ENCODE results near the gene FAR1. TPM values are rescaled to one million over a fixed set of nuclear protein-coding genes. Genes with fewer than 3 reads are reported as not detected.

FAR1 gene
- total RNA-seq, 1 donor from 2014 or later = 69.0 TPM

GRCh38 chr11:13692172-13692571 is 23.7 kb downstream of the FAR1 start:
- Mint-ChIP-seq H3K27me3 (no peaks in the 10 kb centered on the region), H3K27ac (no peak overlapping the region), H3K9me3 (peaks cover 10% of the 10 kb centered on the region), H3K4me3 (no peak overlapping the region), H3K4me1 (ENCODE audit: unreplicated experiment) (no peaks in the 10 kb centered on the region), H3K36me3 (peaks cover 25% of the 10 kb centered on the region)
- TF ChIP-seq, protein P1, sequence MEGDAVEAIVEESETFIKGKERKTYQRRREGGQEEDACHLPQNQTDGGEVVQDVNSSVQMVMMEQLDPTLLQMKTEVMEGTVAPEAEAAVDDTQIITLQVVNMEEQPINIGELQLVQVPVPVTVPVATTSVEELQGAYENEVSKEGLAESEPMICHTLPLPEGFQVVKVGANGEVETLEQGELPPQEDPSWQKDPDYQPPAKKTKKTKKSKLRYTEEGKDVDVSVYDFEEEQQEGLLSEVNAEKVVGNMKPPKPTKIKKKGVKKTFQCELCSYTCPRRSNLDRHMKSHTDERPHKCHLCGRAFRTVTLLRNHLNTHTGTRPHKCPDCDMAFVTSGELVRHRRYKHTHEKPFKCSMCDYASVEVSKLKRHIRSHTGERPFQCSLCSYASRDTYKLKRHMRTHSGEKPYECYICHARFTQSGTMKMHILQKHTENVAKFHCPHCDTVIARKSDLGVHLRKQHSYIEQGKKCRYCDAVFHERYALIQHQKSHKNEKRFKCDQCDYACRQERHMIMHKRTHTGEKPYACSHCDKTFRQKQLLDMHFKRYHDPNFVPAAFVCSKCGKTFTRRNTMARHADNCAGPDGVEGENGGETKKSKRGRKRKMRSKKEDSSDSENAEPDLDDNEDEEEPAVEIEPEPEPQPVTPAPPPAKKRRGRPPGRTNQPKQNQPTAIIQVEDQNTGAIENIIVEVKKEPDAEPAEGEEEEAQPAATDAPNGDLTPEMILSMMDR (conservative IDR thresholded peaks at IDR 0.05) = no peak
- DNase-seq (ENCODE audit: extremely low spot score, unreplicated experiment) = no peak

DNA sequence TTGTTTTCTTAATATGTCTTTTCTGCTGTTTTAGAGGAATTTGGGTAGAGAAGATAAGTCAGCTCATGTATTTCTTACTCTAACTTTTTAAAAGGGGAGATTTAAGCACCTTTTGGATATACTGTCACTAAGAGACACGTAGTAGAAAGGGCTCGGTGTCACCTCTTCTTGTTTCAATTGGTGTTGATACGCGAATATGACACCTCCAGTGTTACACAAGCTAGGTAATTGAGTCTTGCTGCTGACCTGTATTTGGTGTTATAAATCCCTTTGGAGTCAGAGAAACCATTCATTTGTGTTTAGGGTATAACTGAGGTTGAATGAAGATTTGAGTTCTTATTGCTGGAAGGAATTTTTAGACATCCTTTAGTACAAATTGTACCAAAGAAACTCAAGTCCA is 25.6 kb downstream of the FAR1 start:
- H3K4me3 Mint-ChIP-seq = no peak overlapping the region
- H3K36me3 Mint-ChIP-seq = peaks cover 35% of the 10 kb centered on the region
- TF ChIP-seq, protein P1 (conservative IDR thresholded peaks at IDR 0.05) = no peak
- no peaks in the 10 kb centered on the region for H3K4me1 Mint-ChIP-seq (ENCODE audit: unreplicated experiment)
- H3K9me3 Mint-ChIP-seq = peaks cover 10% of the 10 kb centered on the region
- no peak for DNase-seq (ENCODE audit: extremely low spot score, unreplicated experiment)
- no peaks in the 10 kb centered on the region for H3K27me3 Mint-ChIP-seq
- no peak overlapping the region for H3K27ac Mint-ChIP-seq

DNA sequence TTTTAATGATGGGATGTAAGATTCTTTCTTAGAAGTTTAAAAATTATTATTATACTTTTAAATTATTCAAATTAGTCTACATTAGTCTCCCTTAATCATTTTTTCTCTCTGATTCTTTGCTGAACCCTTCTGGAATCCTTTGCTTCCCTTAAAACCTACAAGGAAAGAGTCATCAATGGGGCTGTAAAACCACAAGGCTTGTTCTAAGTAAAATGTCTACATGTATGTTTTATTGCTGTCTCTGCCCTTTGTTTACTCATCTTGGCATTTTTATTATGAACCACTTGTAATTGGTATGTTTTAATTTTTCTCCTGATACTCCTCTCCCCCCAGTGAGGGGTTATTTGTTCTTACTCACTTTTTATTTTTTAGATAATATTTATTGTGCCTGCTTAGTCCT is 27.4 kb downstream of the FAR1 start:
- no peak for DNase-seq (ENCODE audit: extremely low spot score, unreplicated experiment)
- Mint-ChIP-seq H3K4me3 (no peak overlapping the region), H3K9me3 (peaks cover 4% of the 10 kb centered on the region), H3K27me3 (no peaks in the 10 kb centered on the region), H3K36me3 (peaks cover 27% of the 10 kb centered on the region), H3K27ac (no peak overlapping the region), H3K4me1 (ENCODE audit: unreplicated experiment) (peaks cover 3% of the 10 kb centered on the region)
- TF ChIP-seq, protein P1 (conservative IDR thresholded peaks at IDR 0.05) = no peak

GRCh38 chr11:13697710-13698109 is 29.2 kb downstream of the FAR1 start:
- no peak overlapping the region for H3K4me3 Mint-ChIP-seq
- DNase-seq (ENCODE audit: extremely low spot score, unreplicated experiment) = no peak
- H3K4me1 Mint-ChIP-seq (ENCODE audit: unreplicated experiment) = peaks cover 3% of the 10 kb centered on the region
- TF ChIP-seq, protein P1 (conservative IDR thresholded peaks at IDR 0.05) = no peak
- peaks cover 30% of the 10 kb centered on the region for H3K36me3 Mint-ChIP-seq
- no peak overlapping the region for H3K27ac Mint-ChIP-seq
- no peaks in the 10 kb centered on the region for H3K27me3 Mint-ChIP-seq
- no peaks in the 10 kb centered on the region for H3K9me3 Mint-ChIP-seq

DNA sequence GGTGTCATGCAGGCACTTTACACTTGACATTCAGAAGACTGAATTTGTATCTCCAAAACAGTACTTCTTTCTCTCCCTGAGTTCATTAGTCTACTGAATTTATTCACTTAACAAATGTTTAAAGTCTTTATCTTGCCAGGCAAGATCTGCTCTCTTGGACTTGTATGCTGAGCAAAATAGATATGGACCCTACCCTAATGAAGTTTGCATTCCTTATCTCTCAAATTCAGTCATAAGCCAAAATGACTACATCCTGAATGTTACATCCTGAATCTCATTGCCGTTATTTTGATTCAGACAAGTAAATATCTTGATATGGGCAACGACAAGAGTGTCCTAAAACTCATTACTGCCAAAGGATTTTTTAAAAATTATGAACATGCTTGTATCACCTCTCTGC is 29.7 kb downstream of the FAR1 start:
- TF ChIP-seq, protein P1 (conservative IDR thresholded peaks at IDR 0.05) = no peak
- H3K4me1 Mint-ChIP-seq (ENCODE audit: unreplicated experiment) = peaks cover 3% of the 10 kb centered on the region
- H3K27ac Mint-ChIP-seq = no peak overlapping the region
- no peak overlapping the region for H3K4me3 Mint-ChIP-seq
- no peaks in the 10 kb centered on the region for H3K27me3 Mint-ChIP-seq
- H3K9me3 Mint-ChIP-seq = no peaks in the 10 kb centered on the region
- no peak for DNase-seq (ENCODE audit: extremely low spot score, unreplicated experiment)
- peaks cover 35% of the 10 kb centered on the region for H3K36me3 Mint-ChIP-seq

DNA sequence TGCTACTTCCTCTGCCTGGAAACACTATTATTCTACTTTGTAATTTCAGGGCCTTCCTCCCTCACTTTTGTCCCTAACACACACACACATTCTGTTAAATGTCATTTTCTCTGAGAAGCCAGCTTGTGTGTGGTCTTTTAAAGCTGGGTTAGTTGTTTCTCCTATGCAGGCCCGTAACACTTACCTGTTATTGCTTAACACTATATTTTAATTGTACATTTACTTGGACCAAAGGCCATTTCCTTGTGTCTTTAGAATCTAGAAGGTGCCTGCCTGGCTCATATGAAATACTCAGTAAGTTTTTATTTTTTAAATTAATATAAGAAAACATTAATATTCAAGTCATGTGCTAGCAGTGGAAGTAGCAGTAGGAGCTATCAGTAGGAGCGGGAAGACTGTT is 30.6 kb downstream of the FAR1 start:
- H3K36me3 Mint-ChIP-seq = peaks cover 41% of the 10 kb centered on the region
- TF ChIP-seq, protein P1 (conservative IDR thresholded peaks at IDR 0.05) = no peak

More for the DNA sequence above, 30.6 kb downstream of the FAR1 start:
- Mint-ChIP-seq H3K4me3 (no peak overlapping the region), H3K4me1 (ENCODE audit: unreplicated experiment) (peaks cover 3% of the 10 kb centered on the region), H3K27me3 (no peaks in the 10 kb centered on the region), H3K27ac (no peak overlapping the region), H3K9me3 (no peaks in the 10 kb centered on the region)
- DNase-seq (ENCODE audit: extremely low spot score, unreplicated experiment) = no peak
